ENCODE data around the gene ZNF264. TPM values are rescaled to one million over a fixed set of nuclear protein-coding genes. Genes with fewer than 3 reads are reported as not detected.
A peak's percentile ranks its signal among the peaks of the same experiment; 100 is the strongest.
"Not testable (repeated sequence)": the region's sequence is repeated elsewhere in the genome, so short reads cannot be mapped to it uniquely, and the experiment has no call there.

The ZNF264 gene
- 11.9 and 49.2 TPM in 2 replicates for total RNA-seq (2014; rRNA removed; shearing (Covaris generic))

DNA sequence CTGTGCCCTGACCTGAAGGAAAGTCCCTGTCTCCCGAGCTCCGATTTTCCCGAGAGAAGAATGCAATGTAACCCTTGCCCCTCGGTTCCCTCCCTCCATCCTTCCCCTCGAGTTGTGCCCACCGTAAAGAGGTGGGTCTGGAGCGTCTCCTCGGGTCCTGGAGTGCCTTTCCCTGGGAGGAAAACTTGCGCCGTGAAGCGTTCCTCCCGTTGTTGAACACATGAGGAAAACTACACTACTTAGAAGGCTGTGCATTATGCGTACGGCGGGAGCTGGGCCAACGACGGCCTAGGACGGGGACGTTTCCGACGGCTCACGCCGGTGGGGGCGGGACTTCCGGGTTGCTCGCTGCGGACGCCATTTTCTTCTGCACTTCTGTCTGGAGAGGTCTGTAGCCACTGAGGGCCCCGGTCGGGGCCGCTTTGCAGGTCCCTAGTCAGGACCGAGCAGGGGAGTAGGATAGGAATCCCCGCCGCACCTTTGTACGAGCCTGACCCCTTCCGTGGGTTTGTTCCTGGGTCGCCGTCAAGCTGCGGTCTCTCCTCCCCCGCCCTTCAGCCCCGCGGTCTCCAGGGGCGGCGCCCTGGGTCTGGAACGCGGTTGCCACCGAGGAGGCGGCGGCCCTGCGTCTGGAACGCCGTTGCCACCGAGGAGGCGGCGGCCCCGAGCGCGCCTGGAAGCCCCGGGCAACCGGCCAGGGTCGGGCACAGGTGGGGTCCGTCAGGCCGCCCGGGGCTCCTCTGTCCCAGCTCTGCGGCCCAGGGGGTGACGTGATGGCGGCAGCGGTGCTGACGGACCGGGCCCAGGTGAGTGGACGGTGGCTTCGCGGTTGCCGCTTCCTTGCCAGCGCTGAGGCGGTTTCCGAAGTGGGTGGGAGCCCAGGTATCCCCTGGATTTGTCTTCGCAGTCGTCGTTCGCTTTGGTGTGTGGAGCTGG is at the start of gene ZNF264:
Gene ZNF264, plus strand, starts transcription at position 360 of the 936 bp plus-strand sequence. Its CDS starts 414 bp downstream, at position 774.
- peak; percentile 92 for DNase-seq (ENCODE audit: low read depth)

GRCh38 chr19:57141699-57142098 is 49.6 kb upstream of the ZNF264 start:
- DNase-seq (ENCODE audit: low read depth), result no peak

GRCh38 chr19:57152921-57153320 is 38.4 kb upstream of the ZNF264 start:
- DNase-seq (ENCODE audit: low read depth), result peak; percentile 19

- no peak for DNase-seq (ENCODE audit: low read depth)
Observed at GRCh38 chr19:57161985-57162539, 29.2 kb upstream of the ZNF264 start.

DNA sequence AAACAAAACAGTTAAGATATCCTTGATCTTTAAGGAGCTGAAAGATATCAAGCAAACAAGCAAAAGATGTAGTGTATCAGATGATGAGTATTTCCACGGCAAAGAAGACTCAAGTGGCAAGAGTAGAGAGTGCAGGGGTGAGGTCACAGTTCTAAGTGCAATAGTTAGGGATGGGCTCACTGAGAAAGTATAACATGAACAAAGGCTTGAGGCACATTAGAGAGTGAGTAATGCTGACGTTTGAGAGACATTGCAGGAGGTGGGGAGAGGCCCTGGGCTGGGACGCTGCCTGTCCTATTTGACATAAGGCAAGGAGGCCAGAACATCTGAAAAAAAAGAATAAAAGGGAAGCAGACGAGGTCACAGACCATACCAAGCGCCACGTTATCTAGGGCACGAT is 25.5 kb upstream of the ZNF264 start:
- peak; percentile 20 for DNase-seq (ENCODE audit: low read depth)

GRCh38 chr19:57167385-57167784 is 23.9 kb upstream of the ZNF264 start, which contains the start of gene DUXA:
Gene DUXA (minus strand): TSS chr19:57167485. CDS start chr19:57167443, 42 bp downstream.
- DNase-seq (ENCODE audit: low read depth), result no peak

DNA sequence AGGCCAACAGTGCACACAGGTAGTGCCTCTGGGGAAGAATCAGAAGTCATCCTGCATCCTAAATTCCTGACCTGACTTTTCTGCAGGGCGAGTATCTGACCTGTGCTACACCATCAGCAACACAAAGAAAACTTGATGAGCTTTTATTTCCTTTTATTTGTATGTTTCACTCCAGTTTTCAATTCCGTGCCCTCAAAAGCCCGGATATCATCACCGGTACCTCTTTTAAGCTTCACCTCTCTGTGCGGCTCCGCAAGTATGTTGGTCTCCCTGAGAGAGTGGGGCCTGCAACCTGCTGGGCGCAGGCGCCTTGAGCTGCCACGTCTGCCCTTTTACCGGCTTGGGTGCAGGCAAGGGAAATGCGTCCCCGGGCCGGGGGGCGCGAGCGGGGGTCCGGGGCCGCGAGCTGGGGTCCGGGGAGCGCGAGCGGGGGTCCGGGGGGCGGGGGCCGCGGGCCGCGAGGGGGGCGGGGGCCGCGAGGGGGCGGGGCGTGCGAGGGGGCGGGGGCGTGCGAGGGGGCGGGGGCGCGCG is 19.7 kb upstream of the ZNF264 start:
- peak; percentile 19 for DNase-seq (ENCODE audit: low read depth)

DNA sequence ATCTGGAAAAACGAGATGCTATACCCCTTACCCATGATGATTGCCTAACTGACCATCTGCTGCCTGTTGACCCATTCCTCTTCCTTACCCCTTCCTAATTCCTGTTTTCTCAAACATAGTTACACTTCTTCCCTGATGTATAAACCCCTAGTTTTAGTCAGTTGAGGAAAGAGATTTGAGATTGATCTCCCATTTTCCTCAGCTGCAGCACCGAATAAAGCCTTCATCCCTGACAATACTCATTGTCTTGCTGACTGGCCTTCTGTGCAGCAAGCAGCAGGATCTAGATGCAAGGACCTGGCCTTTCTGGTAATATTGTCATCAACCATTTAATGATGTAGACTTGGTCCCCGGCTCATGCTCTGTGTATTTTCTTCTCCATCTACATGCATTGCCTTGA is 999 bp upstream of the ZNF264 start:
- no peak for DNase-seq (ENCODE audit: low read depth)

- peak; percentile 9 for DNase-seq (ENCODE audit: low read depth)
Observed at GRCh38 chr19:57192077-57192420, 749 bp downstream of the ZNF264 start.

GRCh38 chr19:57192993-57193392 is 1.7 kb downstream of the ZNF264 start:
- no peak for DNase-seq (ENCODE audit: low read depth)

- DNase-seq (ENCODE audit: low read depth), result not testable (repeated sequence)
Observed at GRCh38 chr19:57197874-57198273, 6.6 kb downstream of the ZNF264 start.

- DNase-seq (ENCODE audit: low read depth), result no peak
Observed at GRCh38 chr19:57202160-57202559, 10.9 kb downstream of the ZNF264 start.

GRCh38 chr19:57210381-57210780 is 19.1 kb downstream of the ZNF264 start:
- DNase-seq (ENCODE audit: low read depth), result no peak

DNA sequence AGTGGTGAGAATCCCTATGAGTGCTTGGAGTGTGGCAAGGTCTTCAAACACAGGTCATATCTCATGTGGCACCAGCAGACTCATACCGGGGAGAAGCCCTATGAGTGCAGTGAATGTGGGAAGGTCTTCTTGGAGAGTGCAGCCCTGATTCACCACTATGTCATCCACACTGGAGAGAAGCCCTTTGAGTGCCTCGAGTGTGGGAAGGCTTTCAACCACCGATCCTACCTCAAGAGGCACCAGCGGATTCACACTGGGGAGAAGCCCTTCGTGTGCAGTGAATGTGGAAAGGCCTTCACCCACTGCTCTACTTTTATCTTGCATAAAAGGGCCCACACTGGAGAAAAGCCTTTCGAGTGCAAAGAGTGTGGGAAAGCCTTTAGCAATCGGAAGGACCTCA is 20.8 kb downstream of the ZNF264 start:
- no peak for DNase-seq (ENCODE audit: low read depth)

DNA sequence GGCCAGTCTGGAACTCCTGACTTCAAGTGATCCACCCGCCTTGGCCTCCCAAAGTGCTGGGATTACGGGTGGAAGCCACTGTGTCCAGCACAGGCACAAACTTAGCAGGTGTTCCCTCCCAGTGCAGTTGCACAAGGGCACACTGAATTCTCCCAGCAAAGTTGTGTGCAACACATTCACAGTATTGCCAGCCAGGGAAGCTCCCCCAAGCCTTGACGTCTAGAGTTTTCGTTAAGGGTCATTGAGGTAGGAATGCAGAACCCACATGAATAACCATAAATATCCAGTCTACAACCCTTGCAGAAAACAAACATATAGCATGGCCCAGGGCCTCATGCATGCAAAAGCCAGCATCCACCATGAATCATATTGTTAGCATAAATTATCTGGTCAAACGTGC is 36.2 kb downstream of the ZNF264 start:
- no peak for DNase-seq (ENCODE audit: low read depth)

- no peak for DNase-seq (ENCODE audit: low read depth)
Observed at GRCh38 chr19:57231686-57232085, 40.4 kb downstream of the ZNF264 start.

GRCh38 chr19:57233207-57233606 is 41.9 kb downstream of the ZNF264 start:
- no peak for DNase-seq (ENCODE audit: low read depth)

DNA sequence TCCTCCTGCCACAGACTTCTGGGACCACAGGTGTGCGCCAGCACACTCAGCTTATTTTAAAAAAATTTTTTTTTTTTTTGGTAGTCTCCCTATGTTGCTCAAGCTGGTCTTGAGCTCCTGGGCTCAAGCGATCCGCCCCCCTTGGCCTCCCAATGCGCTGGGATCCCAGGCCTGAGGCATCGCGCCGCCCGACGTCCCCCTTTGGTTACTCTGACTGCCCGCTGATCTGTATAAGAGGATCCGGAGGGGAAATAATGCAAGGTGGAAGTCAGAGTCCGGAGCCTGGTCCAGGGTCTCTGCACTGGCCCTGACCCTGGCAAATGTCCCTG is 48.6 kb downstream of the ZNF264 start:
- DNase-seq (ENCODE audit: low read depth), result no peak

GRCh38 chr19:57240311-57241090 is 49.2 kb downstream of the ZNF264 start, which contains the start of gene ZNF805:
Gene ZNF805 (plus strand): TSS chr19:57240632. CDS start chr19:57240892, 260 bp downstream.
- DNase-seq (ENCODE audit: low read depth), result peak; percentile 95

- DNase-seq (ENCODE audit: low read depth), result no peak
Observed at GRCh38 chr19:57241176-57241575, 49.9 kb downstream of the ZNF264 start.

GRCh38 chr19:57242821-57243220 is 51.5 kb downstream of the ZNF264 start:
- no peak for DNase-seq (ENCODE audit: low read depth)

DNA sequence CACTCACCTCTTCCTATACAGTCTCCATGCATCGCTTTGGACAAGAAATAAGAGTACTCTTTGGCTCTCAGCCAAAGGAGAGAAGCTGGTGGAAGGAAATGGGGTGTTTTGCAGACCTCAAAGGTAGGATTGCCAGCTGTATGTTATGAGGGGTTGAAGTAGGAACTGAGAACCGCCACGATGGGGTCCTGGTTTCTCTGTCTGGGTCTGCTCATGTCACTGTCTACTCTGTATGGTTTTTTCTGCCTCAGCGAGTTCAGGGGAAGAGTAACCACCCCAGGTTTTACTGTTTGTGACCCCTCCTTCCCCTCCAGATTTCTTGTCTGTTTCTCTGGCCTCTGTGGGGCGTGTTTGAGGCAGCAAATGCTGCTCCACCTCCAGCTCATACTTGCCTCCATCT is 53.2 kb downstream of the ZNF264 start:
- DNase-seq (ENCODE audit: low read depth), result no peak
